GM12878 (cell line): Measurements from ENCODE around the gene CFAP161. TPM values are rescaled to one million over a fixed set of nuclear protein-coding genes. Genes with fewer than 3 reads are reported as not detected.

Experiments
- ATAC-seq: fragments of 200-7000 bp; cut with Tn5 transposase; 3 replicates; pipeline ENCODE4 v1.9.1; 2020; ENCODE audit warnings: mild to moderate bottlenecking, moderate library complexity
- BruUV-seq: library from RNA; stranded (reverse); fragments of 400-500 nt; replicated peaks from 2 replicates; lab custom pipeline; 2021; lab: Mats Ljungman, UMichigan
- CTCF ChIA-PET: fragments of 300-600 bp; sonication (Branson Sonifier 250); formaldehyde crosslinking; extraction: SDS; loops from one replicate; lab custom pipeline; 2021; ENCODE audit warnings: inconsistent platforms; lab: Yijun Ruan, JAX
- POLR2A ChIA-PET: fragments of 350-600 bp; formaldehyde crosslinking; extraction: SDS; loops from one replicate; lab custom pipeline; 2021; ENCODE audit warnings: inconsistent platforms; lab: Charles Lee
- RAD21 ChIA-PET: fragments of 300-600 bp; sonication (Branson Sonifier 250); formaldehyde crosslinking; loops from one replicate; lab custom pipeline; 2023; ENCODE audit warnings: antibody characterized with exemption; ENCODE audit not compliant: unreplicated experiment; lab: Charles Lee
- SMC1A ChIA-PET: fragments of 300-600 bp; sonication (Branson Sonifier 250); formaldehyde crosslinking; loops from one replicate; lab custom pipeline; 2023; ENCODE audit not compliant: unreplicated experiment, uncharacterized antibody; lab: Charles Lee
- DNase-seq: peaks from one replicate; pipeline ENCODE4 v3.0.0-alpha.2; 2011; ENCODE audit warnings: low read depth, low spot score
- FAIRE-seq: peaks from 3 replicates; lab custom pipeline; 2011; peaks lifted over from hg19 to GRCh38; lab: Jason Lieb, UNC
- H2AFZ ChIP-seq: 2 replicates; pipeline ENCODE4 v1.6.0; 2011; ENCODE audit warnings: low read depth, low read length, control low read depth; ENCODE audit not compliant: control insufficient read depth
- H3K27ac ChIP-seq: 2 replicates; pipeline ENCODE4 v1.5.1; 2011; ENCODE audit warnings: control low read depth; ENCODE audit not compliant: control insufficient read depth, insufficient read depth
- H3K27me3 ChIP-seq, 2 experiments: replicated peaks in 1 of 2; 2 replicates each; pipeline versions ENCODE4 v1.6.0 to v1.6.1; 2011; ENCODE audit warnings: low read length in 1 of 2; ENCODE audit not compliant: control insufficient read depth in 2 of 2, insufficient read depth in 2 of 2
- H3K36me3 ChIP-seq, 2 experiments: 2 replicates each; pipeline ENCODE4 v1.5.1; 2011; ENCODE audit warnings: low read length in 1 of 2; ENCODE audit not compliant: control insufficient read depth in 2 of 2, insufficient read depth in 2 of 2
- H3K4me1 ChIP-seq: 2 replicates; pipeline ENCODE4 v1.6.1; 2011; ENCODE audit warnings: mild to moderate bottlenecking, low read length, moderate library complexity, mixed read lengths; ENCODE audit not compliant: control insufficient read depth, insufficient read depth
- H3K4me2 ChIP-seq: 2 replicates; pipeline ENCODE4 v1.6.0; 2011; ENCODE audit warnings: control low read depth; ENCODE audit not compliant: control insufficient read depth, insufficient read depth
- H3K4me3 ChIP-seq: fragments of 200-600 bp; sonication (generic); 2 replicates; pipeline ENCODE4 v1.5.1; 2016
- H3K79me2 ChIP-seq: 2 replicates; pipeline ENCODE4 v1.6.0; 2011; ENCODE audit warnings: low read length; ENCODE audit not compliant: control insufficient read depth, insufficient read depth
- H3K9ac ChIP-seq: 2 replicates; pipeline ENCODE4 v1.8.0; 2011; ENCODE audit warnings: low read length, control low read depth, mixed read lengths; ENCODE audit not compliant: control insufficient read depth, insufficient read depth
- H3K9me3 ChIP-seq: replicated peaks from 3 replicates; pipeline ENCODE4 v1.5.1; 2011; ENCODE audit warnings: mild to moderate bottlenecking, low read length; ENCODE audit not compliant: control insufficient read depth, insufficient read depth
- H4K20me1 ChIP-seq: 2 replicates; pipeline ENCODE4 v1.6.0; 2011; ENCODE audit not compliant: control insufficient read depth, insufficient read depth
- BCL11A ChIP-seq: IDR thresholded peaks from 2 replicates; pipeline ENCODE4 v1.6.1; 2011; ENCODE audit warnings: low read depth, low read length
- BMI1 ChIP-seq: fragments of 450-650 bp; IDR thresholded peaks from 2 replicates; pipeline ENCODE4 v1.6.1; 2016; ENCODE audit warnings: mild to moderate bottlenecking, moderate library complexity, borderline replicate concordance
- BRCA1 ChIP-seq: IDR thresholded peaks from 2 replicates; pipeline ENCODE4 v1.6.1; 2011; ENCODE audit warnings: low read depth, low read length, improper control_type of control experiment
- CBFB ChIP-seq: IDR thresholded peaks from 2 replicates; pipeline ENCODE4 v1.6.1; 2016; ENCODE audit warnings: antibody characterized with exemption, low read depth
- E2F8 ChIP-seq: fragments of 450-650 bp; IDR thresholded peaks from 2 replicates; pipeline ENCODE4 v1.6.1; 2018; ENCODE audit warnings: mild to moderate bottlenecking, low read depth, moderate library complexity; ENCODE audit not compliant: partially characterized antibody
- GATAD2B ChIP-seq: fragments of 450-650 bp; conservative IDR thresholded peaks from 2 replicates; pipeline ENCODE4 v1.6.1; 2017; ENCODE audit warnings: low read depth, mild to moderate bottlenecking, moderate library complexity
- HDAC2 ChIP-seq: fragments of 200-600 bp; sonication (generic); IDR thresholded peaks from 2 replicates; pipeline ENCODE4 v1.6.1; 2017
- IKZF1 ChIP-seq: fragments of 450-650 bp; conservative IDR thresholded peaks from 2 replicates; pipeline ENCODE4 v1.6.1; 2017; ENCODE audit warnings: antibody characterized with exemption, mild to moderate bottlenecking
- IKZF2 ChIP-seq, 2 experiments: fragments of 450-650 bp; IDR thresholded peaks; 2 replicates each; pipeline ENCODE4 v1.6.1; 2017; ENCODE audit warnings: mild to moderate bottlenecking in 2 of 2, moderate library complexity in 2 of 2
- JUNB ChIP-seq: IDR thresholded peaks from 2 replicates; pipeline ENCODE4 v1.6.1; 2016; ENCODE audit warnings: antibody characterized with exemption, mild to moderate bottlenecking
- LARP7 ChIP-seq: fragments of 450-650 bp; IDR thresholded peaks from 2 replicates; pipeline ENCODE4 v1.6.1; 2017; ENCODE audit warnings: mild to moderate bottlenecking
- MLLT1 ChIP-seq: fragments of 450-650 bp; IDR thresholded peaks from 2 replicates; pipeline ENCODE4 v1.6.1; 2016; ENCODE audit warnings: mild to moderate bottlenecking
- NFIC ChIP-seq: IDR thresholded peaks from 2 replicates; pipeline ENCODE4 v1.6.1; 2012; ENCODE audit warnings: low read depth, mild to moderate bottlenecking, inconsistent platforms, low read length, moderate library complexity
- PAX5 ChIP-seq: IDR thresholded peaks from 2 replicates; pipeline ENCODE4 v1.6.1; 2011; ENCODE audit warnings: low read depth, low read length, borderline replicate concordance
- PKNOX1 ChIP-seq: fragments of 450-650 bp; IDR thresholded peaks from 2 replicates; pipeline ENCODE4 v1.6.1; 2016; ENCODE audit warnings: mild to moderate bottlenecking
- TAF1 ChIP-seq: IDR thresholded peaks from 2 replicates; pipeline ENCODE4 v1.6.1; 2011; ENCODE audit warnings: mild to moderate bottlenecking, low read depth, low read length, borderline replicate concordance
- ZNF384 ChIP-seq: IDR thresholded peaks from 2 replicates; pipeline ENCODE4 v1.6.1; 2012; ENCODE audit warnings: low read depth, mild to moderate bottlenecking, low read length, improper control_type of control experiment, borderline replicate concordance
- in situ Hi-C: fragments of 300-500 bp; cut with MboI; formaldehyde crosslinking; loops from 9 replicates; pipeline ENCODE4 v1.14.3; 2018; ENCODE audit warnings: mixed read lengths
- intact Hi-C: fragments of 100-400 bp; cut with micrococcal nuclease; formaldehyde crosslinking; loops from one replicate; pipeline ENCODE4 v1.14.2; 2022; ENCODE audit not compliant: unreplicated experiment
- polyA plus RNA-seq, 11 experiments: library from polyadenylated mRNA; depleted of rRNA in 4 of 11; unstranded in 6 of 11; stranded (reverse) in 5 of 11; fragments of >200 nt; fragmentation: Nextera tagmentation in 4 of 11; fragmentation: Illumina TruSeq in 1 of 11; extraction: Ambion mirVana in 4 of 11; extraction: Trizol in 1 of 11; gene quantifications; 1 replicate in 1 of 11; 2 replicates in 10 of 11; pipeline versions ENCODE4 v1.2.1 to v1.2.3, GENCODE V29; 2011 to 2016; ENCODE audit warnings: inconsistent platforms in 2 of 11, missing spikeins in 2 of 11, low read depth in 1 of 11
- total RNA-seq, 4 experiments: library from RNA; depleted of rRNA in 3 of 4; stranded (reverse); fragments of >200 nt in 3 of 4; fragmentation: Illumina TruSeq in 1 of 4; extraction: Trizol in 1 of 4; gene quantifications; 2 replicates each; pipeline versions ENCODE4 v1.2.1 to v1.2.3, GENCODE V29; 2013 to 2021

Gene CFAP161
- total and polyA plus RNA-seq, 10 of the 15 experiments (the other 5 are each of a cell fraction or from before 2014, with no cell fraction given), result 0.31 TPM; not detected in 9

- TF ChIP-seq BCL11A (no peak), IKZF1 (no peak), PAX5 (no peak), BMI1 (no peak), PKNOX1 (no peak), LARP7 (no peak), MLLT1 (no peak), TAF1 (no peak), GATAD2B (no peak), HDAC2 (no peak), JUNB (no peak), NFIC (no peak), E2F8 (no peak), ZNF384 (no peak), BRCA1 (no peak), CBFB (no peak), IKZF2 (IDR thresholded peaks at IDR 0.05) (no peak)
- Histone ChIP-seq H2AFZ (no peak overlapping the region), H3K9ac (no peak overlapping the region), H3K4me1 (no peaks in the 10 kb centered on the region), H3K27ac (no peak overlapping the region), H3K79me2 (no peaks in the 10 kb centered on the region), H3K4me2 (no peak overlapping the region), H3K4me3 (no peak overlapping the region), H3K27me3 (no peaks in the 10 kb centered on the region), H4K20me1 (no peaks in the 10 kb centered on the region), H3K36me3 (no peaks in the 10 kb centered on the region), H3K9me3 (no peaks in the 10 kb centered on the region; the same call in 2 of the 3 replicates)
- ChIA-PET CTCF (interaction anchor here (19.0 kb wide), 1 partner anchor 146 kb away, joined by 438 read pairs; no protein-coding TSS in a partner anchor), RAD21 (no interaction called here), SMC1A (no interaction called here), POLR2A (interaction anchor here (0.6 kb wide), 1 partner anchor 224 kb away, joined by 3 read pairs; no protein-coding TSS in a partner anchor)
- in situ Hi-C loops, result no loop called here
- BruUV-seq, result no TSS peak
- ATAC-seq, result no peak
- DNase-seq, result no peak
- FAIRE-seq, result no peak
- intact Hi-C loops, result no loop called here
These were observed 14.0 kb upstream of the CFAP161 start for GRCh38 chr15:81120069-81120468.
